ENCODE results near the gene RPL27A.

DNA sequence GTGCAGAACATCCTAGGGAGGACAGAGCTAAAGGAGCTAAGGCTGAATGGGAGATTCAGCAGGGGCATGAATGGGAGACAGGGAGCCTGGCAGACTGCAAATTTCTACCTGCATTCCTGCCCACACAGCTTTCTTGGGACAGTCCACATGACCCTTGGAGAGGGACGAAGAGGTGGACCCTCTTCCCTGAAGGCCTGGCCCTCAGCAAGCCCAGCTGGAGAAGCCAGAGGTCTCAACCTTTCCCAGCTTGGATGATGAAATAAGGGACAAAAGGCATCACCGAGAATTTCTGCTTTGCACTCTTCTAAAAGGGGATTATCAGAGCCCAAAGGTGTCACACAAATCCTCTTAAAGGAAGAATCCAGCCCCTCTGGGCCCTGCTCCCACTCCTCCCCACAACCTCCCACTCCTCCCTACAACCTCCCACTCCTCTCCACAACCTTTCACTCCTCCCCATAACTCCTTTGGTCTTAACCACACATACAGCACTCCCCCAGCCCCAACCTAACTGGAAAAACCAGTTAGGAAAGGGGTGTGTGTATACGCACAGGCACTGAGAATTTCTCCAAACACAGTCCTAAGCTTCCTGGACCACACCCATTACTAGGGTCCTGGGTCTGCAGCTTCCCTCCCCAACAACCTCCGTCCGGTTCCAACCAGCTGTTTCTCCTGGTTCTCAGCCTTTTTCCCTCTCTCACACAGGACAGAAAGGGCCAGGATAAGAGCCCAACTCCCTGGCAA lies 38.4 kb downstream of the RPL27A start:
- TF ChIP-seq, protein P1, sequence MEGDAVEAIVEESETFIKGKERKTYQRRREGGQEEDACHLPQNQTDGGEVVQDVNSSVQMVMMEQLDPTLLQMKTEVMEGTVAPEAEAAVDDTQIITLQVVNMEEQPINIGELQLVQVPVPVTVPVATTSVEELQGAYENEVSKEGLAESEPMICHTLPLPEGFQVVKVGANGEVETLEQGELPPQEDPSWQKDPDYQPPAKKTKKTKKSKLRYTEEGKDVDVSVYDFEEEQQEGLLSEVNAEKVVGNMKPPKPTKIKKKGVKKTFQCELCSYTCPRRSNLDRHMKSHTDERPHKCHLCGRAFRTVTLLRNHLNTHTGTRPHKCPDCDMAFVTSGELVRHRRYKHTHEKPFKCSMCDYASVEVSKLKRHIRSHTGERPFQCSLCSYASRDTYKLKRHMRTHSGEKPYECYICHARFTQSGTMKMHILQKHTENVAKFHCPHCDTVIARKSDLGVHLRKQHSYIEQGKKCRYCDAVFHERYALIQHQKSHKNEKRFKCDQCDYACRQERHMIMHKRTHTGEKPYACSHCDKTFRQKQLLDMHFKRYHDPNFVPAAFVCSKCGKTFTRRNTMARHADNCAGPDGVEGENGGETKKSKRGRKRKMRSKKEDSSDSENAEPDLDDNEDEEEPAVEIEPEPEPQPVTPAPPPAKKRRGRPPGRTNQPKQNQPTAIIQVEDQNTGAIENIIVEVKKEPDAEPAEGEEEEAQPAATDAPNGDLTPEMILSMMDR (IDR thresholded peaks at IDR 0.05) = no peak
- TF ChIP-seq POLR2A (IDR thresholded peaks at IDR 0.05) (no peak), POLR2AphosphoS5 (IDR thresholded peaks at IDR 0.05) (no peak)
